Mesothelial cell of epicardium (in vitro differentiated cells): ENCODE results near the gene TACR2. TPM values are rescaled to one million over a fixed set of nuclear protein-coding genes. Genes with fewer than 3 reads are reported as not detected.

Experiments
- DNase-seq, 2 experiments: peaks; one replicate each; pipeline ENCODE4 v3.0.0; 2021; ENCODE audit warnings: low spot score in 2 of 2; ENCODE audit not compliant: unreplicated experiment in 2 of 2
- H3K27ac Mint-ChIP-seq: 2 replicates; pipeline ENCODE4 v1.8.0; 2021; ENCODE audit warnings: mixed read lengths
- H3K27me3 Mint-ChIP-seq: 2 replicates; pipeline ENCODE4 v1.8.0; 2021; ENCODE audit warnings: low read depth, mixed read lengths
- H3K36me3 Mint-ChIP-seq: 2 replicates; pipeline ENCODE4 v1.8.0; 2021; ENCODE audit warnings: mixed read lengths
- H3K4me1 Mint-ChIP-seq: 2 replicates; pipeline ENCODE4 v1.8.0; 2021; ENCODE audit warnings: mixed read lengths
- H3K4me3 Mint-ChIP-seq: 2 replicates; pipeline ENCODE4 v1.8.0; 2021; ENCODE audit warnings: mild to moderate bottlenecking, moderate library complexity, mixed read lengths
- H3K9me3 Mint-ChIP-seq: 2 replicates; pipeline ENCODE4 v1.8.0; 2021; ENCODE audit warnings: mixed read lengths
- CTCF ChIP-seq: fragments of 200-600 bp; sonication (generic); IDR thresholded peaks from one replicate; pipeline ENCODE4 v1.5.0; 2021; ENCODE audit warnings: antibody characterized with exemption; ENCODE audit not compliant: unreplicated experiment
- total RNA-seq: library from RNA; stranded (reverse); gene quantifications from 3 replicates; pipeline ENCODE4 v1.2.1, GENCODE V29; 2021

TACR2 gene
- total RNA-seq, 1 donor from 2014 or later, result not detected

DNA sequence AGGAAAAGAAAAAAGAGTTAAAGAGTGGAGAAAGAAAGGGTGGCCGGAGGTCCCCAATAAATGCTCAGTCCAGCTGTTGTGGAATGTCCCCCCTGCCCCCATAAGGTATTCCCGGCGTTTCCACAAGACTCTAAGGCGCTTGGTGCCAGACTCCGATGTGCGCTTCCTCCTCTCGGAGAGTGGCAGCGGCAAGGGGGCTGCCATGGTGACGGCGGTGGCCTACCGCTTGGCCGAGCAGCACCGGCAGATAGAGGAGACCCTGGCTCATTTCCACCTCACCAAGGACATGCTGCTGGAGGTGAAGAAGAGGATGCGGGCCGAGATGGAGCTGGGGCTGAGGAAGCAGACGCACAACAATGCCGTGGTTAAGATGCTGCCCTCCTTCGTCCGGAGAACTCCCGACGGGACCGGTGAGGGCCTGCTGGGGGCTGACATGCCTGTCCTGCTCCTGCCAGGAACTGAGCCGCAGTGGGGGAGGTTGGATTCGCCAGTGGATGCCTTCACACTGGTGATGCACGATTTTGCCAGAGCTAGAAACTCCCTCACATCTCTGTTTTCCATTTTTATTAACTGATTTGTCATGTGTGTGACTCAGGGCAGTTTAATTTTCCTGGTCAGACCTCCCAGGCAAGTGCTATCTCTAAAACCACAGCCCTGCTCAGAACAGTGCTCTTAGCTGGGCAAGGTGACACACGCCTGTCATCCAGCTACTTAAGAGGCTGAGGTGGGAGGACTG lies 34.2 kb downstream of the TACR2 start:
- no peak overlapping the region for H3K4me3 Mint-ChIP-seq
- H3K9me3 Mint-ChIP-seq, result no peaks in the 10 kb centered on the region
- H3K27ac Mint-ChIP-seq, result no peak overlapping the region
- H3K36me3 Mint-ChIP-seq, result peaks cover 27% of the 10 kb centered on the region
- no peaks in the 10 kb centered on the region for H3K27me3 Mint-ChIP-seq
- TF ChIP-seq CTCF, result no peak
- no peak for DNase-seq
- no peaks in the 10 kb centered on the region for H3K4me1 Mint-ChIP-seq

DNA sequence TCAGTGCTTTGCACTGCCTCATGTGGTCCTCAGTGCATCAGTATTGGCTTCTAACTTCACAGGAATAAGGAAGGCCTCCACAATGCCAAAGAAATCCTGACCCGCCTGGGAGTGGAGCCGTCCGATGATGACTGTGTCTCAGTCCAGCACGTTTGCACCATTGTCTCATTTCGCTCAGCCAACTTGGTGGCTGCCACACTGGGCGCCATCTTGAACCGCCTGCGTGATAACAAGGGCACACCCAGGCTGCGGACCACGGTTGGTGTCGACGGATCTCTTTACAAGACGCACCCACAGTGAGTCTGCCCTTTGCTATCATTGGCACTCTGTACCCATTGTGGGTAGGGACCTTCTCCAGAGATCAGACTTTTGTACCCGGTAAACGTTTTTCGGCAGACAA lies 36.9 kb downstream of the TACR2 start:
- no peak for TF ChIP-seq CTCF
- no peak overlapping the region for H3K4me3 Mint-ChIP-seq
- H3K27me3 Mint-ChIP-seq, result no peaks in the 10 kb centered on the region
- peaks cover 19% of the 10 kb centered on the region for H3K36me3 Mint-ChIP-seq
- DNase-seq, result no peak
- H3K4me1 Mint-ChIP-seq, result peaks cover 7% of the 10 kb centered on the region
- no peaks in the 10 kb centered on the region for H3K9me3 Mint-ChIP-seq
- H3K27ac Mint-ChIP-seq, result no peak overlapping the region

GRCh38 chr10:69377933-69378332 lies 38.8 kb downstream of the TACR2 start:
- TF ChIP-seq CTCF, result no peak
- no peaks in the 10 kb centered on the region for H3K9me3 Mint-ChIP-seq
- H3K4me3 Mint-ChIP-seq, result no peak overlapping the region
- peaks cover 16% of the 10 kb centered on the region for H3K36me3 Mint-ChIP-seq
- peaks cover 7% of the 10 kb centered on the region for H3K4me1 Mint-ChIP-seq
- DNase-seq, result no peak
- no peaks in the 10 kb centered on the region for H3K27me3 Mint-ChIP-seq
- peak overlapping the region; percentile 72 for H3K27ac Mint-ChIP-seq

DNA sequence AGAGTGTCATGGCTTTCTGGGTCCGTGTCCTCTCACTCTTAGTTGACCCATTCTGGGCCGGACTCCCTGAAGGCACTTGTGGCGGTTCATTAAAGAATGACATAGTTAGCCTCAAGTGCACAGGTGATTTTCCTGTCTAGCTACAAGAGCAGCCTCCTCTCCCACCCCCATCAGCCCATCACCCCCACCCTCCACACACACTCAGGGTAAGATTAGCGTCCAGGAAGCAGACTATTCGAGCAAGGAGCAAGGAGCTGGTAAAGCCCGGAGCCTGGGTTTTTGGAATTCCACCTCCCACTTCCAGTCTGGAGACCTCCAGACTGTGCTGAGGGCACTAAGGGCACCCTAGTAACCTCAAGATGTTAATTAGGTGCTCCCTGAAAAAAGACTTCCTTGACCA lies 39.5 kb downstream of the TACR2 start:
- Mint-ChIP-seq H3K4me3 (no peak overlapping the region), H3K27ac (peak overlapping the region; percentile 6), H3K4me1 (peaks cover 7% of the 10 kb centered on the region), H3K9me3 (no peaks in the 10 kb centered on the region), H3K36me3 (peaks cover 19% of the 10 kb centered on the region), H3K27me3 (no peaks in the 10 kb centered on the region)
- TF ChIP-seq CTCF, result no peak
- no peak for DNase-seq

DNA sequence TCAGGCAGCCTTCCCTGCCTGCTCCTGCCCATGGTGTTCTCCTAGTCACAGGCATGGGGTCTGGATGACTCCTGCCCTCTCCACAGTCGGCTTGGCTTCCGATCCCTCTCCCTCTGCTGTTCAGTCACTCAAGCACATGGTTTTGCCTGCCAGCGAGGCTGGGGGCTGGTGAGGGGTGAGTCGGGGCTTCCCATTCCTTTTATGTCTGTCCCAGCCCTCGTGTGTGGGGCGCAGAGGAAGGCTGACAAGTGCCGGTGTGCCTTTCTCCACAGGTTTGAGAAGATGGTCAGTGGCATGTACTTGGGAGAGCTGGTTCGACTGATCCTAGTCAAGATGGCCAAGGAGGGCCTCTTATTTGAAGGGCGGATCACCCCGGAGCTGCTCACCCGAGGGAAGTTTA lies 40.1 kb downstream of the TACR2 start:
- Mint-ChIP-seq H3K4me3 (no peak overlapping the region), H3K36me3 (peaks cover 24% of the 10 kb centered on the region), H3K9me3 (no peaks in the 10 kb centered on the region), H3K4me1 (peaks cover 7% of the 10 kb centered on the region), H3K27me3 (no peaks in the 10 kb centered on the region), H3K27ac (no peak overlapping the region)
- TF ChIP-seq CTCF, result no peak
- DNase-seq, result no peak
